ENCODE data around the gene EFNA3.

- TF ChIP-seq CTCF (IDR thresholded peaks at IDR 0.05 in 2 of 3, conservative IDR thresholded peaks at IDR 0.05 in 1 of 3; ENCODE audit: insufficient read depth in 2 of 3, low read depth in 1 of 3, low read length in 3 of 3): no peak
- TF ChIP-seq ZNF766 (CRISPR knock-in tag; conservative IDR thresholded peaks at IDR 0.05): no peak
- no peak for TF ChIP-seq SMAD4 (CRISPR knock-in tag; conservative IDR thresholded peaks at IDR 0.05)
- TF ChIP-seq ERF (CRISPR knock-in tag; IDR thresholded peaks at IDR 0.05): no peak
- TF ChIP-seq SRF (CRISPR knock-in tag; IDR thresholded peaks at IDR 0.05): no peak
- no peak for TF ChIP-seq STAT6 (CRISPR knock-in tag; IDR thresholded peaks at IDR 0.05)
- TF ChIP-seq POLR2A (conservative IDR thresholded peaks at IDR 0.05): no peak
- no peak for TF ChIP-seq CREB1 (IDR thresholded peaks at IDR 0.05)
- TF ChIP-seq CREB1 (CRISPR knock-in tag; IDR thresholded peaks at IDR 0.05): no peak
- no peak for TF ChIP-seq ATF2 (CRISPR knock-in tag; IDR thresholded peaks at IDR 0.05)
- no peak for TF ChIP-seq EZH2 (IDR thresholded peaks at IDR 0.05; ENCODE audit: borderline replicate concordance, low read depth, low read length)
- TF ChIP-seq SMAD1 (IDR thresholded peaks at IDR 0.05; ENCODE audit: low read depth, low read length, partially characterized antibody): no peak
- no peak for TF ChIP-seq ZC3H4 (CRISPR knock-in tag; IDR thresholded peaks at IDR 0.05; ENCODE audit: borderline replicate concordance)
Observed at GRCh38 chr1:155117610-155118009, 39.0 kb downstream of the EFNA3 start.
